C4-2B (cell line): ENCODE results near the gene TRIM61.

Experiments used
- ZFX ChIP-seq: fragments of 450-650 bp; IDR thresholded peaks from 2 replicates; pipeline ENCODE4 v1.6.1; 2017
- TF ChIP-seq, protein P1 (sequence below): fragments of 450-650 bp; conservative IDR thresholded peaks from 2 replicates; pipeline ENCODE4 v1.5.1; 2017; ENCODE audit warnings: mild to moderate bottlenecking

DNA sequence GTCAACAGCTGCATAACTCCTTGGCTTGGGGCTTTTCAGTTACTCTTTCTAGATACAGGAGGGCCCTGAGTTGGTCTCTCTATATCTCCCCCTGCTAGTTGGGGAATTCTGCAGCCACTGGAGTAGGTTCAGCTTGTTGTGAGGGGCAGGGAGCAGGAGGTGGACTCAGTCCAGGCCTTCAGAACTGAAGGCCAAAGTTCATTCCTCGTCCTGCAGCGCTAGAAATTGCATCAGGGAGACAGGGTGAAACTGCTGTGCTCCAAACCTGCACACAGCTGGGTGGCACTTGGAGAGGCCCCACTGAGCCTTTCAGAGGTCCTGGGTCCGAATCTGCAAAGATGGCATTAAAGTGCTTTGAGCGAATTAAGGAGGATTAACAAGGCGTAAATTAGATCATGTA is 29.4 kb upstream of the TRIM61 start:
- TF ChIP-seq, protein P1, sequence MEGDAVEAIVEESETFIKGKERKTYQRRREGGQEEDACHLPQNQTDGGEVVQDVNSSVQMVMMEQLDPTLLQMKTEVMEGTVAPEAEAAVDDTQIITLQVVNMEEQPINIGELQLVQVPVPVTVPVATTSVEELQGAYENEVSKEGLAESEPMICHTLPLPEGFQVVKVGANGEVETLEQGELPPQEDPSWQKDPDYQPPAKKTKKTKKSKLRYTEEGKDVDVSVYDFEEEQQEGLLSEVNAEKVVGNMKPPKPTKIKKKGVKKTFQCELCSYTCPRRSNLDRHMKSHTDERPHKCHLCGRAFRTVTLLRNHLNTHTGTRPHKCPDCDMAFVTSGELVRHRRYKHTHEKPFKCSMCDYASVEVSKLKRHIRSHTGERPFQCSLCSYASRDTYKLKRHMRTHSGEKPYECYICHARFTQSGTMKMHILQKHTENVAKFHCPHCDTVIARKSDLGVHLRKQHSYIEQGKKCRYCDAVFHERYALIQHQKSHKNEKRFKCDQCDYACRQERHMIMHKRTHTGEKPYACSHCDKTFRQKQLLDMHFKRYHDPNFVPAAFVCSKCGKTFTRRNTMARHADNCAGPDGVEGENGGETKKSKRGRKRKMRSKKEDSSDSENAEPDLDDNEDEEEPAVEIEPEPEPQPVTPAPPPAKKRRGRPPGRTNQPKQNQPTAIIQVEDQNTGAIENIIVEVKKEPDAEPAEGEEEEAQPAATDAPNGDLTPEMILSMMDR: no peak
- no peak for TF ChIP-seq ZFX
